NCI-H510A (cell line): Measurements from ENCODE around the gene OR2B6.
"Not testable (repeated sequence)": the region's sequence is repeated elsewhere in the genome, so short reads cannot be mapped to it uniquely, and the experiment has no call there.

ENCODE experiments used
- DNase-seq: peaks from one replicate; lab custom pipeline; 2025; lab: John Stamatoyannopoulos, UW

The OR2B6 gene

GRCh38 chr6:27956941-27957340, at the start of gene OR2B6:
OR2B6 (plus strand) TSS chr6:27957241; CDS start chr6:27957241, 0 bp downstream.
- DNase-seq: no peak

GRCh38 chr6:27908017-27908416, 49.0 kb upstream of the OR2B6 start:
- no peak for DNase-seq

- DNase-seq: no peak
These were observed 45.0 kb upstream of the OR2B6 start, which contains the start of gene OR2B2 for GRCh38 chr6:27911956-27912446. OR2B2 (minus strand) TSS chr6:27912396; CDS start chr6:27912319, 77 bp downstream.

- no peak for DNase-seq
These were observed 34.1 kb upstream of the OR2B6 start for GRCh38 chr6:27922949-27923348.

- DNase-seq: no peak
These were observed 32.9 kb upstream of the OR2B6 start for GRCh38 chr6:27924179-27924578.

- DNase-seq: not testable (repeated sequence)
These were observed 29.0 kb upstream of the OR2B6 start for GRCh38 chr6:27928041-27928440.

- not testable (repeated sequence) for DNase-seq
These were observed 27.1 kb upstream of the OR2B6 start for GRCh38 chr6:27929930-27930329.

- DNase-seq: no peak
These were observed 25.8 kb upstream of the OR2B6 start for GRCh38 chr6:27931209-27931608.

- DNase-seq: no peak
These were observed 16.3 kb upstream of the OR2B6 start for GRCh38 chr6:27940766-27941165.

GRCh38 chr6:27943072-27943471, 14.0 kb upstream of the OR2B6 start:
- DNase-seq: not testable (repeated sequence)

- no peak for DNase-seq
These were observed 8.8 kb upstream of the OR2B6 start for GRCh38 chr6:27948237-27948636.

- no peak for DNase-seq
These were observed 6.0 kb upstream of the OR2B6 start for GRCh38 chr6:27951040-27951439.

- DNase-seq: no peak
These were observed 475 bp downstream of the OR2B6 start for GRCh38 chr6:27957516-27957915.

GRCh38 chr6:27962506-27962905, 5.5 kb downstream of the OR2B6 start:
- DNase-seq: no peak

- no peak for DNase-seq
These were observed 9.0 kb downstream of the OR2B6 start for GRCh38 chr6:27966044-27966443.

- DNase-seq: no peak
These were observed 9.9 kb downstream of the OR2B6 start for GRCh38 chr6:27966816-27967426.

GRCh38 chr6:27970444-27970843, 13.4 kb downstream of the OR2B6 start:
- no peak for DNase-seq

GRCh38 chr6:27972750-27973149, 15.7 kb downstream of the OR2B6 start:
- no peak for DNase-seq

GRCh38 chr6:27977387-27977786, 20.3 kb downstream of the OR2B6 start:
- DNase-seq: no peak

- DNase-seq: no peak
These were observed 21.7 kb downstream of the OR2B6 start for GRCh38 chr6:27978705-27979104.

- DNase-seq: no peak
These were observed 23.1 kb downstream of the OR2B6 start for GRCh38 chr6:27980111-27980510.

- DNase-seq: no peak
These were observed 30.1 kb downstream of the OR2B6 start for GRCh38 chr6:27986928-27987725.

- no peak for DNase-seq
These were observed 37.6 kb downstream of the OR2B6 start for GRCh38 chr6:27994616-27995015.
